ENCODE measurements around the gene RNPEPL1. TPM values are rescaled to one million over a fixed set of nuclear protein-coding genes. Genes with fewer than 3 reads are reported as not detected.
"Not testable (repeated sequence)": the region's sequence is repeated elsewhere in the genome, so short reads cannot be mapped to it uniquely, and the experiment has no call there.

RNPEPL1 gene
- total RNA-seq, 2 experiments from 2014 or later, result 118 to 122 TPM

DNA sequence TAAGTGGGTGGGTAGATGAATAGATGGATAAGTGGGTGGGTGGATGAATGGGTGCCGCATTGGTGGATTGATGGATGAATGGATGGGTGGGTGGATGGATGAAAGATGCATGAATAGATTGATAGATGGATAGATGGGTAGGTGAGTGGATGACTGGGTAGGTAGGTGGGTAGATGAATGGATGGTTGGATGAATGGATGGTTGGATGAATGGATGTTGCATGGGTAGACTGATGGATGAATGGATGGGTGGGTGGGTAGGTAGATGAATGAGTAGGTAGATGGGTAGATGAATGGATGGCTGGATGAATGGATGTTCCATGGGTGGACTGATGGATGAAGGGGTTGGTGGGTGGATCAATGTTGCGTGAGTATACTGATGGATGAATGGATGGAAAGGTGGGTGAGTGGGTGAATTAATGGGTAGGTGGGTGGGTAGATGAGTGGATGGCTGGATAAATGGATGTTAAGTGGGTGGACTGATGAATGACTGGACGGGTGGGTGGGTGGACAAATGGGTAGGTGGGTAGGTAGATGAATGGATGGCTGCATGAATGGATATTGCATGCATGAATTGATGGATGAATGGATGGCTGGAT lies 41.0 kb upstream of the RNPEPL1 start:
- peaks cover 60% of the 10 kb centered on the region for H3K9me3 Mint-ChIP-seq
- ChIA-PET CTCF (no interaction called here), POLR2A (no interaction called here)
- no peaks in the 10 kb centered on the region for H3K27me3 Mint-ChIP-seq
- H3K4me1 Mint-ChIP-seq, result no peaks in the 10 kb centered on the region
- no peak overlapping the region for H3K4me3 Mint-ChIP-seq
- H3K36me3 Mint-ChIP-seq (ENCODE audit: low read depth), result peaks cover 93% of the 10 kb centered on the region
- H3K27ac Mint-ChIP-seq, result no peak overlapping the region
- DNase-seq, result no peak

DNA sequence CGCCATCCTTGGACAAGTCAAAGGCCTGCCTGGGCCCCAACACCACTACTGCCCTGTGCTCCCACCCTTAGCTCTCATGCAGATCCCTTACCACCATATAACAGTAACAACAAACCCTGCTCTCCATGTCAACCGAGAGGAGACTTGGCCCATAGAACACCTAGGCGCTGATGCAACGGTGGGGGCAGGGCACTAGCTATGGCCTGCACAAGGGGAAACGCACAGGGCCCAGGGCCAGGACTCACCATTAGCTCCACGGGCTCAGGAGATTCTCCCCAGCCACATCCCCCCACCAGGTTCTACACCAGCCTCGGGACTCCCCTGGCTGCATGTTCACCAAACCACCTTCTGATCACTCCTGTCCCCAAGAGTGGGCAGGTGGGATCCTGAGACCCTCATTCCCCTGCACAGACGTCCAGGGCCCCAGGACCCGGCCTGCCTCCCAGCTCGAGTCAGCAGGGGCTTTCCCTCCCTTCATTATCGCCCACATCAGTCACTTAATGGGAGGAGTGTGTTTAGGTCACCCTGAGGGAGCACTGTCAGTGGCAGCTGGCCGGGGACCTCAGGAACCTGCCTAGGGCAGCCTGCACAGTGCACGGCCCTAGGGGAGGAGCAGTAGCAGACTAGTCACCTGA lies 39.8 kb upstream of the RNPEPL1 start:
- DNase-seq, result no peak
- H3K4me3 Mint-ChIP-seq, result no peak overlapping the region
- POLR2A ChIA-PET, result no interaction called here
- H3K4me1 Mint-ChIP-seq, result no peaks in the 10 kb centered on the region
- H3K27me3 Mint-ChIP-seq, result no peaks in the 10 kb centered on the region
- H3K27ac Mint-ChIP-seq, result no peak overlapping the region
- peaks cover 91% of the 10 kb centered on the region for H3K36me3 Mint-ChIP-seq (ENCODE audit: low read depth)
- CTCF ChIA-PET, result interaction anchor here (0.9 to 1.4 kb wide), 2 partner anchors 11 to 14 kb away, joined by 3 read pairs; no protein-coding TSS in a partner anchor
- H3K9me3 Mint-ChIP-seq, result peaks cover 58% of the 10 kb centered on the region

DNA sequence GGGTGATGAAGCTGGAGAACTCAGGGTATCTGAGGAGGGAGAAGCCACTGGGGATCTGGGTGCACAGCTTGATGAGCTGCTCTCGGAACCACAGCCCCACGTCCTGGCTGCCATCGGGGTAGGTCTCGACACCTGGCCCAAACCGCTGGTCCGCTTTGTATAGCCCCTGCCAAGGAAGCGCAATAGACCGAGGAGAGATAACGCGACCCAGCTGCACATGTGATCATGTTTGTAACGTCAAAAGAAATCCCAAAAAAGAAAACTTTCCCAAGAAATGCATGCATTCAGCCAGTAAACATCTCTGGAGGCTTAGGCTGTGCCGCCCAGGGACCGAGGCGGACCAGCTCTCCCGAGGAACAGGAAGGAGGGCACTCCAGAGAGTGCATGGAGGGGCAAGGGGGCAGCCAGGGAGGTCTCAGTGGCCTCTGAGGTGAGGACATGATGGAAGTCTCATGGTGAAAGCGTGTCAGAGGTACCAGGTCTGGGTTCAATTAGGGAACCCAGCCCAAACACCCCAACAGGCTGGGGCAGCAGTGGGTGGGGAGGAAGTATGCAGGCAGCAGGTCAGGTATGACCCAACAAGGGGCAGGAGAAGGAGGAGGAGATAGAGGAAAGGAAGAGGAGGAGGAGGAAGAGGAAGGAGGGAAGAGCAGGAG lies 38.8 kb upstream of the RNPEPL1 start:
- no peak overlapping the region for H3K27ac Mint-ChIP-seq
- ChIA-PET POLR2A (no interaction called here), CTCF (interaction anchor here (1.4 kb wide), 1 partner anchor 12 kb away, joined by 3 read pairs; no protein-coding TSS in a partner anchor)
- no peak overlapping the region for H3K4me3 Mint-ChIP-seq
- H3K36me3 Mint-ChIP-seq (ENCODE audit: low read depth), result peaks cover 89% of the 10 kb centered on the region
- DNase-seq, result no peak
- no peaks in the 10 kb centered on the region for H3K27me3 Mint-ChIP-seq
- H3K9me3 Mint-ChIP-seq, result peaks cover 57% of the 10 kb centered on the region
- no peaks in the 10 kb centered on the region for H3K4me1 Mint-ChIP-seq

DNA sequence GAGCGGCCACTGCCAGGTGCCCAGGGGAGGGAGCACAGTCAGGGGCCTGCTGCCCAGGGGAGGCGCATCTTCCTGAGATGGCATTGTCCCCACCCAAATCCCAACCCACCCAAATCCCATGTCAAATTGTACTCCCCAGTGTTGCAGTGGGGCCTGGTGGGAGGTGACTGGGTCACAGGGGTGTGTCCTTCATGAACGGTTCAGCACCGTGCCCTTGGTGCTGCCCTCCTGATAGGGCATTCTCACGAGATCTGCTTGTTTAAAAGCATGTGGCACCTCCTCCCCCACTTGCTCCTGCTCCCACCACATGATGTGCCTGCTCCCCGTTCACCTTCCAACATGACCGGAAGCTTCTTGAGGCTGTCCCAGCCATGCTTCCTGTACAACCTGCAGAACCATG lies 38.1 kb upstream of the RNPEPL1 start:
- H3K36me3 Mint-ChIP-seq (ENCODE audit: low read depth), result peaks cover 89% of the 10 kb centered on the region
- H3K27me3 Mint-ChIP-seq, result no peaks in the 10 kb centered on the region
- H3K9me3 Mint-ChIP-seq, result peaks cover 51% of the 10 kb centered on the region
- no peak overlapping the region for H3K4me3 Mint-ChIP-seq
- ChIA-PET CTCF (no interaction called here), POLR2A (no interaction called here)
- H3K4me1 Mint-ChIP-seq, result no peaks in the 10 kb centered on the region
- DNase-seq, result no peak
- H3K27ac Mint-ChIP-seq, result no peak overlapping the region

DNA sequence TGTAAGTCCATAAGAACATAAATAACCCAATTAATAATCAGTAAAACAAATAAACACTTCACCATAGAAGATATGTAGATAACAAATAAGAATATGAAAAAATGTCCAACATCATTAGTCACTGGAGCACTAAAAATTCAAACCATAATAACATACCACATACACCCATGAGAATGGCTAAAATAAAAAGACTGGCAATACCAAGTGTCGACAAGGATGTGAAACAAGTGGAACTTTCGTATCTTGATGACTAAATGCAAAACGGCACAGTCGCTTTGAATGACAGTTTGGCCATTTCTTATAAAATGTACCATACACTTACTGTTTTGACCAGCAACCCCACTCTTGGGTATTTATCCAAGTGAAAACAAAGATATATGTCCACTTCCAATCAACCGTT lies 37.2 kb upstream of the RNPEPL1 start:
- H3K27ac Mint-ChIP-seq, result no peak overlapping the region
- no peaks in the 10 kb centered on the region for H3K27me3 Mint-ChIP-seq
- peaks cover 46% of the 10 kb centered on the region for H3K9me3 Mint-ChIP-seq
- DNase-seq, result no peak
- H3K36me3 Mint-ChIP-seq (ENCODE audit: low read depth), result peaks cover 86% of the 10 kb centered on the region
- ChIA-PET POLR2A (no interaction called here), CTCF (no interaction called here)
- H3K4me1 Mint-ChIP-seq, result no peaks in the 10 kb centered on the region
- H3K4me3 Mint-ChIP-seq, result no peak overlapping the region

DNA sequence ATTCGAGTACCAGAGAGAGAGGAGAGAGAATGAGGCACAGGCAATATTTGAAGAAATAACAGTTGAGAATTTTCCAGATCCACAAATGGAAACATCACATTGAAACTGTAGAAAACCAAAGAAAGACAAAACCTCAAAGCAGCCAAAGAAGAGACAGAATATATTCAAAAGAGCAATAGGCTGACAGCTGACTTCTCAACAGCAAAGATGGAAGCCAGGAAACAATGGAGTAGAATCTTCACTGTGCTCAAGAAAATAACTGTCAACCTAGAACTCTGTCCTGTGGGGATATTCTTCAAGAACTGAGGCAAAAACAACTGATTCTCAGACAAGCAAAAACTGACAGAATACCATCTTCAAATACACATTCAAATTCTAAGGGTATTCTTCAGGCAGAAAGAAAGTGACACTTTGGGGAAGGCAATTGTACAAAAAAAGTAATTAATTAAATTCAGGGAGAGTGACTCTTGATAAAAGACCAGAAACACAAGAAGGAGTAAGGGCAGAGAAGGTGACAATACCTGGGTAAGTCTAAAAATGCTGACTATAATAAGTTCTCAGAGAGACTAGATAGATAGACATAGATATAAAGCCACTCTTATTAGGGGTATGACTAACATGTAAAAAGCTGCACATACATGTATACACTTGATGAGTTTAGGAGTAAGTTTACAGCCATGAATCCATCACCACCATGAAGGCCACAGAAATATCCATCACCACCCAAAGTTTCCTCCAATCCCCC lies 36.1 kb upstream of the RNPEPL1 start:
- ChIA-PET CTCF (no interaction called here), POLR2A (no interaction called here)
- Mint-ChIP-seq H3K27ac (no peak overlapping the region), H3K4me1 (no peaks in the 10 kb centered on the region), H3K9me3 (peaks cover 39% of the 10 kb centered on the region), H3K4me3 (no peak overlapping the region), H3K27me3 (no peaks in the 10 kb centered on the region), H3K36me3 (ENCODE audit: low read depth) (peaks cover 75% of the 10 kb centered on the region)
- DNase-seq, result no peak

DNA sequence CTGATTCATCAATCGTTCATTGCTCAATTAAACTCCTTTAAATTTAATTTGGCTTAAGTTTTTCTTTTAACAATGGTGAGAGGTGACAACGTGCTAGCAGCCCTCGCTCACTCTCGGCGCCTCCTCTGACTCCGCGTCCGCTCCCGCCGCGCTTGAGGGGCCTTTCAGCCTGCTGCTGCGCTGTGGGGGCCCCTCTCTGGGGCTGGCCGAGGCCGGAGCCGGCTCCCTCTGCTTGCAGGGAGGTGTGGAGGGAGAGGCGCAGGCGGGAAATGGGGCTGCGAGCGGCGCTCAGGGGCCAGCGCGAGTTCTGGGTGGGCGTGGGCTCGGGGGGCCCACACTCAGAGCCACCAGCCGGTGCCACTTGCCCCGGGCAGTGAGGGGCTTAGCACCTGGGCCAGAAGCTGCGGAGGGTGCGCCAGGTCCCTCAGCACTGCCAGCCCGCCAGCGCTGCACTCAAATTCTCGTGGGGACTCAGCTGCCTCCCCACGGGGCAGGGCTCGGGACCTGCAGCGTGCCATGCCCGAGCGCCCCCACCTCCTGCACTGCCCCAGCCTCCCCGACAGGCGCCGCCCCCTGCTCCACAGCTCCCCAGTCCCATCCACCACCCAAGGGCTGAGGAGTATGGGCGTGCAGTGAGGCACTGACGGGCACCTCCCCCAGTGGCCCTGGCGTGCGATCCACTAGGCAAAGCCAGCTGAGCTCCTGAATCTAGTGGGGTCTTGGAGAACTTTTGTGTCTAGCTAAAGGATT lies 30.1 kb upstream of the RNPEPL1 start:
- peaks cover 55% of the 10 kb centered on the region for H3K36me3 Mint-ChIP-seq (ENCODE audit: low read depth)
- ChIA-PET POLR2A (no interaction called here), CTCF (no interaction called here)
- H3K27me3 Mint-ChIP-seq, result no peaks in the 10 kb centered on the region
- no peak overlapping the region for H3K27ac Mint-ChIP-seq
- no peaks in the 10 kb centered on the region for H3K4me1 Mint-ChIP-seq
- H3K4me3 Mint-ChIP-seq, result no peak overlapping the region
- DNase-seq, result no peak
- peaks cover 4% of the 10 kb centered on the region for H3K9me3 Mint-ChIP-seq

DNA sequence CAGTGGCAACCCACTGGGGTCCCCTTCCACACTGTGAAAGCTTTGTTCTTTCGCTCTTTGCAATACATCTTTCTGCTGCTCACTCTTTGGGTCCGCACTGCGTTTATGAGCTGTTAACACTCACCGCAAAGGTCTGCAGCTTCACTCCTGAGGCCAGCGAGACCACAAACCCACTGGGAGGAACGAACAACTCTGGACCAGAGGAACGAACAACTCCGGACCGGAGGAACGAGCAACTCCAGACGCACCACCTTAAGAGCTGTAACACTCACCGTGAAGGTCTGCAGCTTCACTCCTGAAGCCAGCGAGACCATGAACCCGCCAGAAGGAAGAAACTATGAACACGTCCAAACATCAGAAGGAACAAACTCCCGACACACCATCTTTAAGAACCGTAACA lies 29.2 kb upstream of the RNPEPL1 start:
- CTCF ChIA-PET, result interaction anchor here (0.6 kb wide), 1 partner anchor 43 kb away, joined by 6 read pairs; no protein-coding TSS in a partner anchor
- H3K9me3 Mint-ChIP-seq, H3K27me3 Mint-ChIP-seq, DNase-seq, H3K4me3 Mint-ChIP-seq, POLR2A ChIA-PET, H3K27ac Mint-ChIP-seq, H3K4me1 Mint-ChIP-seq: not testable (repeated sequence)
- peaks cover 51% of the 10 kb centered on the region for H3K36me3 Mint-ChIP-seq (ENCODE audit: low read depth)

DNA sequence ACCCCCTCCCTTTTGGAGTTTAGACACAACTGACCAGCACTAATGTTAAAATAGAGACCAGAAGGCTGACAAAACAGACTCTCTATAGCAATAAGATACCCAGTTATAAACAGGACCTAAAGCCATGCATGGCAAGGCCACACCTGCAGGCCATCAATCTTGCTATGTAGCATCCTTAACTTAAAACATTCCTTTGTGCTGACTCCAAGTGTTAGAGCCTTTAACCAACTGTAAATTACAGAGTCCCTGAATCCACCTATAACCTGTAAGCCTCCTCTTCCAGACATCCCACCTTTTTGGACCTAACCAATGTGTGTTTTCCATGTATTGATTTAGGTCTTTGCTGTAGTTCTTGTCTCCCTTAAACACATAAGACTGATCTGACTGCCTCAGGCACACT lies 28.4 kb upstream of the RNPEPL1 start:
- H3K36me3 Mint-ChIP-seq (ENCODE audit: low read depth), result peaks cover 48% of the 10 kb centered on the region

DNA sequence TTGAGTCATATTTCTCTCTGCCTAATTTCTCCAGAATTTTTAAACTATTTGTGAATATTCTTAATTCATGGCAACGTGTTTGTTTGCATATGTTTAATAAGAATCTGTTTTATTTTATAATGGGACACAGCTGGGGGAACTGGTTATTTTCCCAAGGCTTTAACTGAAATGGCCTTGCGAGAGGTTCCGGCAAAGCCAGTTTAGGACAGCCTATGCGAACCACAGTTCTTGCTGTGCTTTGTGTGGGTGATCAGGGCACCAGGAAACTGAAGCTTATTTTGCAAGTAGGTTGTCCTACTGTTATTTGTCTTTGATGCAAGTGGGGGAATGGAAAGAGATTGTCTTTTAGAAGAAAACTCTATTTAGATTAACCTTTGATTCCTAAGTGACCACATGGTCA lies 17.0 kb upstream of the RNPEPL1 start:
- Mint-ChIP-seq H3K27me3 (no peaks in the 10 kb centered on the region), H3K27ac (no peak overlapping the region), H3K4me3 (no peak overlapping the region), H3K4me1 (peaks cover 3% of the 10 kb centered on the region), H3K36me3 (ENCODE audit: low read depth) (peaks cover 40% of the 10 kb centered on the region), H3K9me3 (peaks cover 13% of the 10 kb centered on the region)
- ChIA-PET CTCF (interaction anchor here (0.6 to 5.4 kb wide), 3 partner anchors 12 to 1134 kb away, joined by 3 to 29 read pairs (median 3); no protein-coding TSS in a partner anchor), POLR2A (no interaction called here)
- DNase-seq, result no peak

More for the DNA sequence above, 28.4 kb upstream of the RNPEPL1 start:
- no peak overlapping the region for H3K4me3 Mint-ChIP-seq
- no peaks in the 10 kb centered on the region for H3K4me1 Mint-ChIP-seq
- ChIA-PET POLR2A (no interaction called here), CTCF (no interaction called here)
- H3K27me3 Mint-ChIP-seq, result no peaks in the 10 kb centered on the region
- H3K9me3 Mint-ChIP-seq, result no peaks in the 10 kb centered on the region
- DNase-seq, result no peak
- H3K27ac Mint-ChIP-seq, result no peak overlapping the region

DNA sequence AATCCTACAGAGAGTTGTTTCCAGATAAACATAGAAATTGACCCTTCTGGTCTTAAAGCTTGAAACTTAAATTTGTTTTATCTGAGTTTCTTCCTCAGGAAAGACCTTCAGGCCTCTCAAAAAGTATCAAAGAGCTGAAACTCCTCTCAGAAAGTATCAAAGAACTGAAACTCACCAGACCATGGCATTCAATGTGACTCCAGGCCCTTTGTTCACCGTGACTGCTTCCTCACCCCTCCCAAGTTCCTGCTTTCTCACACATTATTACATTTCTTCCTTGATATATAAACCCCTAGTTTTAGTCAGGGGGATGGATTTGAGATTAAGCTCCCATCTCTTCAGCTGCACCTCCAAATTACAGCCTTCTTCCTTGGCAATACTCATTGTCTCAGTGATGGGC lies 16.5 kb upstream of the RNPEPL1 start:
- Mint-ChIP-seq H3K27ac (no peak overlapping the region), H3K27me3 (no peaks in the 10 kb centered on the region), H3K4me1 (peaks cover 8% of the 10 kb centered on the region), H3K36me3 (ENCODE audit: low read depth) (peaks cover 45% of the 10 kb centered on the region), H3K4me3 (no peak overlapping the region), H3K9me3 (peaks cover 13% of the 10 kb centered on the region)
- ChIA-PET CTCF (interaction anchor here (0.6 to 5.4 kb wide), 3 partner anchors 12 to 1133 kb away, joined by 3 to 29 read pairs (median 3); no protein-coding TSS in a partner anchor), POLR2A (no interaction called here)
- DNase-seq, result no peak

DNA sequence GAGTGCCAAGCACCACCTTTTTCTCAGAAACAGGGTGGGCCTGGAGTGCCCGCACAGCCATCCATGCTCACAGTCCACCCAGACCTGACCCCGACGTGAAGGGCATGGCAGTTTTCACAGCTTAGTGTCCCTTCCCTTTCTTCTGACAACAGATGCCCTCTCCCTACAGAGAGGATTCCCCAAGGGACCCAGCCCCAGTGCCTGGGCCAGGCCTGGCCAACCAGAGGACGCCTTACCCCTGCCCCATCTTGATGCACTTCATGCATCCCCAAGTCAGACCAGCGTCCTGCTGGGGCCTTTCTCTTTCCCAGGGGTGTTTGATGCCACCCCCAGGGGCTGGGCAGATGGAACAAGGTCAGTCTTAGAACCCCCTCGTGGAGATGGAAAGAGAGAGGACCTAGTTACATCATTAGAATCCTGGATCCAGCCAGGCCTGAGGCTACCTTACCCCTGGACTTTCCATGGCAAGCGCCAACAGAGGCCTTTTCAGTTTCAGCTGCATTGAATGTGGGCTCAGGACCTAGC lies 14.3 kb upstream of the RNPEPL1 start:
- Mint-ChIP-seq H3K4me3 (no peak overlapping the region), H3K4me1 (peaks cover 24% of the 10 kb centered on the region), H3K9me3 (peaks cover 13% of the 10 kb centered on the region), H3K36me3 (ENCODE audit: low read depth) (peaks cover 51% of the 10 kb centered on the region), H3K27ac (no peak overlapping the region), H3K27me3 (no peaks in the 10 kb centered on the region)
- no peak for DNase-seq
- ChIA-PET CTCF (interaction anchor here (0.9 to 5.4 kb wide), 3 partner anchors 12 to 40 kb away, joined by 3 to 29 read pairs (median 5); partner anchors contain the start of gene RNPEPL1), POLR2A (no interaction called here)
